Sigmoid colon (tissue), 7 donors: ENCODE data around the gene ACACA. TPM values are rescaled to one million over a fixed set of nuclear protein-coding genes. Genes with fewer than 3 reads are reported as not detected.

Experiments used
- DNase-seq: peaks from one replicate; pipeline ENCODE4 v3.0.0-alpha.2; 2019
- H3K27ac ChIP-seq, 4 donors: fragments of 200-600 bp; sonication (generic); one replicate each; pipeline ENCODE4 v1.5.1; 2016 to 2019; ENCODE audit warnings: mild to moderate bottlenecking in 1 of 4
- H3K27me3 ChIP-seq, 3 donors: fragments of 200-600 bp; sonication (generic); one replicate each; pipeline ENCODE4 v1.5.1; 2019; ENCODE audit warnings: mild to moderate bottlenecking in 1 of 3
- H3K36me3 ChIP-seq, 4 donors: fragments of 200-600 bp; sonication (generic); one replicate each; pipeline ENCODE4 v1.5.1; 2016 to 2019
- H3K4me1 ChIP-seq, 4 donors: fragments of 200-600 bp; sonication (generic); one replicate each; pipeline ENCODE4 v1.5.1; 2017 to 2019
- H3K4me3 ChIP-seq, 4 donors: fragments of 200-600 bp; sonication (generic); one replicate each; pipeline ENCODE4 v1.5.1; 2017 to 2019; ENCODE audit warnings: mild to moderate bottlenecking in 2 of 4, moderate library complexity in 1 of 4
- H3K9me3 ChIP-seq, 4 donors: fragments of 200-600 bp in 3 of 4; sonication (generic) in 3 of 4; one replicate each; pipeline versions ENCODE4 v1.5.1 to v1.6.1; 2013 to 2019
- CTCF ChIP-seq, 4 experiments: fragments of 450-650 bp in 3 of 4; fragments of 200-600 bp in 1 of 4; IDR thresholded peaks; one replicate each; pipeline ENCODE4 v1.5.1; 2016 to 2019; ENCODE audit warnings: antibody characterized with exemption in 4 of 4, mild to moderate bottlenecking in 3 of 4, moderate library complexity in 2 of 4
- EP300 ChIP-seq, 4 donors: sonication (generic); formaldehyde crosslinking; IDR thresholded peaks; one replicate each; pipeline ENCODE4 v1.6.1; 2017; ENCODE audit warnings: antibody characterized with exemption in 4 of 4
- POLR2A ChIP-seq, 2 donors: fragments of 450-650 bp; IDR thresholded peaks; one replicate each; pipeline ENCODE4 v1.6.1; 2016; ENCODE audit warnings: antibody characterized with exemption in 2 of 2, mild to moderate bottlenecking in 2 of 2, moderate library complexity in 2 of 2
- POLR2AphosphoS5 ChIP-seq, 4 donors: sonication (generic); formaldehyde crosslinking; IDR thresholded peaks; one replicate each; pipeline ENCODE4 v1.6.1; 2017; ENCODE audit warnings: antibody characterized with exemption in 4 of 4
- WGBS, 2 donors: extraction: QIAGEN DNeasy Blood & Tissue Kit; methylation state at CpG; one replicate each; pipeline ENCODE4 v1.1.7; 2013; 5-methylcytosine and 5-hydroxymethylcytosine counted together
- intact Hi-C: fragments of 100-400 bp; cut with DNase I; formaldehyde crosslinking; loops from one replicate; pipeline ENCODE4 v1.15.1; 2023
- polyA plus RNA-seq, 3 donors: library from polyadenylated mRNA; stranded (reverse); fragments of 200-250 nt; gene quantifications; one replicate each; pipeline ENCODE4 v1.2.3, GENCODE V29; 2013
- total RNA-seq, 4 donors: library from RNA; depleted of rRNA; stranded (reverse); fragments of >200 nt; gene quantifications; one replicate each; pipeline ENCODE4 v1.1.0, GENCODE V29; 2016
- donor health status: healthy with polysubstance abuse.
- donor health status: Bipolar disorder and iron deficiency.
- donor health status: healthy.

Gene ACACA
- total and polyA plus RNA-seq, 7 donors, result 10.8 to 38.9 (median 27.6) TPM

DNA sequence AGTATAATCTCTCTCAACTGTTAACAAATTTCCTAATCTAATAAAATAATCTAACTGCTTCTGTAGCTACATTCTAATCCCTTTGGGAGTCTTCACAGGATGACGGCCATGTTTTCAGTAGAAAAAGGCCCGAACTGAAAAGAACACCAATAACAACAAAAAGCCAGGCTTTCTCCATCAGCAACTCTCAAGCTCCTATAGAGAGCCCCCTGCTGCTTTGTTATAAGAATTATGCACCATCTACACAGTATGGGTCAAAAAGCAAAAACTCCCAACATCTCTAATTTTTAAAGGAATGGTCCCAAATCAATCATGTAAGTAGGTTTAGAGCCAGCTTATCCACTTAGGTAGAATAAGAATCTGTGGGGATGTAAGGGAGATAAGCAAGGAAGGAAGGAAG lies 194.5 kb downstream of the ACACA start:
- intact Hi-C loops, result no loop called here
- H3K9me3 ChIP-seq, result no peaks in the 10 kb centered on the region
- H3K27ac ChIP-seq, result no peak overlapping the region
- H3K36me3 ChIP-seq, result peaks cover 0 to 47% (median 1%) of the 10 kb centered on the region in 4 donors
- no peak for DNase-seq
- H3K27me3 ChIP-seq, result no peaks in the 10 kb centered on the region
- no peak overlapping the region for H3K4me3 ChIP-seq
- no peaks in the 10 kb centered on the region for H3K4me1 ChIP-seq
- 84 to 92% methylated on average over 2 of the region's 2 CpGs for WGBS, 2 donors
- TF ChIP-seq POLR2A (IDR thresholded peaks at IDR 0.05) (no peak), EP300 (IDR thresholded peaks at IDR 0.05) (no peak), POLR2AphosphoS5 (IDR thresholded peaks at IDR 0.05) (no peak), CTCF (IDR thresholded peaks at IDR 0.05) (no peak)

- Histone ChIP-seq H3K36me3 (peaks cover 0 to 50% (median 2%) of the 10 kb centered on the region in 4 donors), H3K4me1 (no peaks in the 10 kb centered on the region), H3K27ac (no peak overlapping the region), H3K9me3 (no peaks in the 10 kb centered on the region), H3K4me3 (no peak overlapping the region), H3K27me3 (no peaks in the 10 kb centered on the region)
- TF ChIP-seq POLR2A (IDR thresholded peaks at IDR 0.05) (no peak), POLR2AphosphoS5 (IDR thresholded peaks at IDR 0.05) (no peak)
- DNase-seq, result no peak
- WGBS, 2 donors, result 72 to 87% methylated on average over 2 of the region's 2 CpGs
- intact Hi-C loops, result no loop called here
Observed at GRCh38 chr17:37211136-37211535, 195.5 kb downstream of the ACACA start.

DNA sequence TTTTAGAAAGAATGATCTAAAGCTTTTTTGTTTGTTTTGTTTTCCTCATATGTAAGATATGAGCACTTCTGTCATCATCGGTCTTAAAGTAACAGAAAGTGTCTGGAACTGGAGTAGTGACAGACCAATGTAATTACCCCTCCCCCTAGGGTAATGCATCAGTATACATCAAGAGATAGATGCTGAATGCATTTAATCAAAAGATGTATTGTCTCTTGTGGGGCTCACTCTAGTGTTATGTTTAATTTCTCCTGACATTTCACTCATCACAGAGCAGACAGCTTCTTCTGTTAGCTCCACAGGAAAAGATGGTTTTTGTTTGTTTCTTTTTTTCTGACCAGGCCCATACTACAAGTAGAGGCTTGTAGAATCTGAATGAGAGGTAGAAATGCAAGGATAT lies 199.5 kb downstream of the ACACA start:
- H3K9me3 ChIP-seq, result no peaks in the 10 kb centered on the region
- intact Hi-C loops, result no loop called here
- no peak for DNase-seq
- no peaks in the 10 kb centered on the region for H3K27me3 ChIP-seq
- no peak overlapping the region for H3K27ac ChIP-seq
- no peaks in the 10 kb centered on the region for H3K4me1 ChIP-seq
- TF ChIP-seq POLR2A (IDR thresholded peaks at IDR 0.05) (no peak), EP300 (IDR thresholded peaks at IDR 0.05) (no peak)
- WGBS, 2 donors, result 95 to 98% methylated on average over 1 of the region's 1 CpG
- H3K36me3 ChIP-seq, result peaks cover 0 to 60% (median 16%) of the 10 kb centered on the region in 4 donors
- H3K4me3 ChIP-seq, result no peak overlapping the region

DNA sequence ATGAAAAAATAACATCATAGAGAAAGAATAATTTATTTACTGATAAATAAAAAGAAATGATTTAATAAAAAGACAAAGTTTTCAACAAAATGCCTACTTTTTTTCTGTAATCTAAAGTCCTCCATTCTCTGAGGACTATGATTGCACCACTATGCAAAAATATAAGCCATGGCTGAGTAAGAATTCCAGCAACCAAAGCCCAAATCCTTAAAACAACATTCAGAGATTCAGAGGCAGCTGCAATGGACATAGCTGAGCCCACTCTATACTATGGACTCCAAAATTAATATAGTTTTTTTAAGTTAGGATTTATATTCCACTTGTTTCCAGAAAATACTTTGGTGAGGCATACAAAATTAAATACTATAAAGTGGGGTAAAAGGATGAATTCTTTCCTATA lies 200.3 kb downstream of the ACACA start:
- Histone ChIP-seq H3K27me3 (no peaks in the 10 kb centered on the region), H3K27ac (no peak overlapping the region), H3K9me3 (no peaks in the 10 kb centered on the region), H3K4me3 (no peak overlapping the region), H3K36me3 (peaks cover 0 to 59% (median 16%) of the 10 kb centered on the region in 4 donors), H3K4me1 (no peaks in the 10 kb centered on the region)
- intact Hi-C loops, result no loop called here
- no peak for DNase-seq
- no peak for TF ChIP-seq POLR2AphosphoS5 (IDR thresholded peaks at IDR 0.05)
- TF ChIP-seq CTCF (IDR thresholded peaks at IDR 0.05), result no peak
- TF ChIP-seq POLR2A (IDR thresholded peaks at IDR 0.05), result no peak
- no peak for TF ChIP-seq EP300 (IDR thresholded peaks at IDR 0.05)

DNA sequence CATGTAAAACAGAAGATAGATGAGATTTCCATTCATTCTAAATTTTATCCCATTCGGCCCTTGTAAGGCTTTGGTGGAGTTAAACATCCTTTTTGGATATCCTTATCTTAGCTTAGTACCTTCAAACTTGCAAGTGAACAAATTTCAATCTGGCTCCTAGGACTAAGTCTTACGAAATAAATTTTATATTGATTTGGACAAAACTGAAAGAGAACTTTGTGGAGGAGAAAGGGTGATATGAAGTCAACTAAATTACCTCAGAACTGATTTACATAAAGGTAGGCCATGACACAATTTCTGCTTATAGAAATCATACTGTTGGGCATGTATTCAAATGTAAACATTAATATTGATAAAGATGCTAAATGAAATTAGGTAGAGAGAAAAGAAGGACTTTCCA lies 206.1 kb downstream of the ACACA start:
- Histone ChIP-seq H3K9me3 (no peaks in the 10 kb centered on the region), H3K4me1 (no peaks in the 10 kb centered on the region), H3K27me3 (no peaks in the 10 kb centered on the region), H3K36me3 (peaks cover 0 to 54% (median 13%) of the 10 kb centered on the region in 4 donors), H3K4me3 (no peak overlapping the region), H3K27ac (no peak overlapping the region)
- no peak for DNase-seq
- TF ChIP-seq POLR2A (IDR thresholded peaks at IDR 0.05), result no peak
- intact Hi-C loops, result no loop called here
- 94 to 96% methylated on average over 2 of the region's 2 CpGs for WGBS, 2 donors

GRCh38 chr17:37197336-37197735 lies 209.3 kb downstream of the ACACA start:
- Histone ChIP-seq H3K9me3 (no peaks in the 10 kb centered on the region), H3K4me3 (no peak overlapping the region), H3K27ac (no peak overlapping the region), H3K36me3 (peaks cover 0 to 31% (median 0%) of the 10 kb centered on the region in 4 donors), H3K27me3 (no peaks in the 10 kb centered on the region), H3K4me1 (no peaks in the 10 kb centered on the region)
- 96 to 97% methylated on average over 2 of the region's 2 CpGs for WGBS, 2 donors
- intact Hi-C loops, result no loop called here
- no peak for DNase-seq
- TF ChIP-seq CTCF (IDR thresholded peaks at IDR 0.05) (no peak), POLR2A (IDR thresholded peaks at IDR 0.05) (no peak), POLR2AphosphoS5 (IDR thresholded peaks at IDR 0.05) (no peak), EP300 (IDR thresholded peaks at IDR 0.05) (no peak)
